HG03520 (cell line): ENCODE data around the gene EFHC2.

Experiments
- ATAC-seq: cut with Tn5 transposase; IDR thresholded peaks from one replicate; pipeline ENCODE4 v1.9.1; 2021; ENCODE audit warnings: mild to moderate bottlenecking, moderate library complexity; ENCODE audit not compliant: unreplicated experiment

Gene EFHC2, protein sequence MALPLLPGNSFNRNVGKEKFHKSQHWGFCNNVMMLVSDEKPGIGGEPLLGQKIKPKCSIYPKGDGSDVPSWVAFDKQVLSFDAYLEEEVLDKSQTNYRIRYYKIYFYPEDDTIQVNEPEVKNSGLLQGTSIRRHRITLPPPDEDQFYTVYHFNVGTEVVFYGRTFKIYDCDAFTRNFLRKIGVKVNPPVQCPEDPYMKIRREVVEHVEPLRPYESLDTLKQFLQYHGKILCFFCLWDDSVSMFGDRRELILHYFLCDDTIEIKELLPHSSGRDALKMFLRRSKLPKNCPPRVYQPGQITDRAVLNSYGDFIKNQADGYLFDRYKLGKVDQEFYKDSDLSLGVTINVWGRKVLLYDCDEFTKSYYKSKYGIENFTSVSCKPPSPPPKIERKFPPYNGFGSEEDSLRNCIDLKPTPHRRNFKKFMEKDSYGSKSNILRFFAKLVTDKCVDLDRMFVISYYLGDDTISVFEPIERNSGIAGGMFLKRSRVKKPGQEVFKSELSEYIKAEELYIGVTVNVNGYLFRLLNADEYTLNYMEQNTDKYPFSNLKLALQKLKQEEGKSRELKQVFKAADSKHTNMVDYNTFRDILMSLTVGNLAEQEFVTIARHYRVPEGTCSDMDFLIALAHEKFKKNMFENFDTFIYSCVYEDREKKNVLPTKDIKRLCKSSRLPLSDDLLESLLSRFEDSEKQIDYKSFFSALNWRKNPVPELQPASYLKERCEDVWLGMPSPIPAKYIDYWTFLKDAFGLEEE

DNA sequence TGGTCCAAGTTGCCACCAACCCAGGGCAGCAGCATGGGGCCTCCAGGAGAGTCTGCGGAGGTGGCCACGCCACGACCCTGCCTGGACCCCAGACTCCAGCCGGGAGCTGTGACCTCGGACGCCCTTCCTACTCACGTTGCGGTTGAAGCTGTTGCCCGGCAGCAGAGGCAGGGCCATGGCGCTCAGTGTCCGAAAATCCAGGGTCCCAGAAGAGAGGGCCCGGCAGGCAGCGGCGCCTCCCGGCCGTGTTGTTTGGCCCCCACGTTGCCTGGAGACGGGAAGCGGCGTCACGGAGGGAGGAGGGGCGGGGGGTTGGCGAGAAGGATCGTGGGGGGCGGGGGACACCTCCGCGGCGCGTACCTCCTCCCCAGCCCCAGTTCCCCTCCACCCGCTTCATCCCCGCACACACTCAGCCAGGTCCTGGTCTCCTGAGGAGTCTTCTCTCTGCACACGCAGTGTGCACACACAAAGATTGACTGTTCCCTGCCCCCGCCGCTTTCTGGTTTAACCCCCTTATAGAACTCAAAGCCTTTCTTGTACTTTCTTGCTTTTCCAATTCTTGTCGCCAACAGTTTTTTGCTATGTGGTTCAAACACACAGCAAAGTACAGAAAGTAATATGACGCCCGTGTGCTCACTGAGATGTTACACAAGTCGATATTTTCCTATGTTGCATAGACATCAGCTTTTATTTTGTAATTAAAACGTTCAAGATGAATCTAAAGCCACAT is at the start of gene EFHC2:
EFHC2 (minus strand) TSS at position 261 of the 730 bp plus-strand sequence; CDS start at position 177, 84 bp downstream.
- no peak for ATAC-seq

DNA sequence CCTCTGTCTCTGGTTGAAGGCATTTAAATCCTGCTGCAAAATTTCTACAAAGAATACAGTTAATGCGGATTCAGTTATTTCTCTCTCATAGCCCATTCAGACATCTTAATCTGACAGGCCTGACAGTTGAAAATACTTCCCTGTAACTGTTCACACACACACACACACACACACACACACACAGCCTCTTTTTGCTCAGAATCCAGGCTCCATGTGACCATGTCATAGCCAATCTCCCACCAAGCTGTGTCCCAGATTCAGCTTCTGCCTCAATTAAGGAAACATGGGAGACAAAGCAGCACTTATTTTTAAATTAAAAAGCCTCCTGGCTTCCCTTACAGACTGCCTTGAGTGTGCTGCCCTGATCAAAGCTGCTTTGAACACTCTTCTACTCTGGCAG is 49.3 kb upstream of the EFHC2 start:
- no peak for ATAC-seq

DNA sequence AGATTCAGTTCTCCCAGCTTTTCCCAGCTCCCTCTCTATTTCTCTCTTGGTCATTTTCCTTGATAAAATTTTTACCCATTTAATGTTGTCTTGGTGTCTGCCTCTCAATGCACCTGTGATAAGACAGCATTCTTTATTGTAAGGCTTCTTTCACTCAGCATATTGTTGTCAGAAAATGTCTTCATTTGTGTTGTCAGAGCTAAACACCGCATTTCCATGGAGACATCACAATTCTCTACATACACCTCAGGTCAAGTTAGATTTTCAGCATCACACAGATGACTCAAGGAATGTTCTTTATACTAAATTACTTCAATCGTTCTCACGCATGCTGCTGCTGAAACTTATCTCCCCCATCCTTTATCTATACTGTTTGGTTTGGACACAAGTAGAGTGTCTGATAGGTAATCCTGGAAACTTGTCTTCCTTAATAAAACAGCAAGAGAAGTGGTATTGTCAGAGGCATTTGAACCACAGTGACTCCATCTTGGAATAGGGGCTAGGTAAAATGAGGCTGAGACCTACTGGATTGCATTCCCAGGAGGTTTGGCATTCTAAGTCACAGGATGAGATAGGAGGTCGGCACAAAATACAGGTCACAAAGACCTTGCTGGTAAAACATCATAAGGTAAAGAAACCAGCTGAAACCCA is 41.3 kb upstream of the EFHC2 start:
- no peak for ATAC-seq

DNA sequence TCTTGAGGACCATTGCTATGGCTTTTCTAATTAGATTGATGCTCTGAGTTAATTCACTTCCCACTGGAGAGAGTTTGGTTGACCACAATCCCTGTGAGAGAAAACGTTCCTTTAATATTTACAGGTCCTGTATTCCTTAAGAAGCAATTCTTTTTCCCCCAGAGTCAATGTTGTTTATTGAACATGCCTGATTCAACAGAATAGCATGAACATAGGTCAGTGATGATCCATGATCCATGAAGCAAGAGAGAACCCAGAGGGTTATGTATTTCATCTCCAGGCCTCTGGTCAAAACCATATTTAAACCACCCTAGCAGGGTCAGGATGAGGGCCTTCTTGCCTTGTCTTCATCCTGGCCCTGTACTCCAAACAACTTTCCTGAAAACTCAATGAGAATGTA is 39.4 kb upstream of the EFHC2 start:
- no peak for ATAC-seq

DNA sequence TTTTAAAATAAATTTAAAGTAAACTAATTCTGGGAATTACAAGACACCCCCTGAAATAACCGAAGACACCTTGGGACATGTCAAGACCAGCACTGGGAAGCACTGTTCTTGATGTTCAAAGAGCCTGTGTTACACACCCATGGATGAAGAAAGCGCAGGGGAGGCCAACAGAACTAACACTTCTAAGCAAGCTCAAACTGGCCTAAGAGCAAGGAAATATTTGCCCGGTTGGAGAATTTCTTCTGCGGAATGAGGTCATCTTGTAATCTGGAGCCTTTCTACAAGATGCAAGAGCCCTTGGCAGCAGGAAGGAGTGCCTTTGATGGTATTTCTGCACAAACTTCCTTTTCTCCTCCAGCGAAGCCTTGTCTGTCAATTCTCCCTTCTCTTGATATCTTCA is 9.3 kb upstream of the EFHC2 start:
- no peak for ATAC-seq

DNA sequence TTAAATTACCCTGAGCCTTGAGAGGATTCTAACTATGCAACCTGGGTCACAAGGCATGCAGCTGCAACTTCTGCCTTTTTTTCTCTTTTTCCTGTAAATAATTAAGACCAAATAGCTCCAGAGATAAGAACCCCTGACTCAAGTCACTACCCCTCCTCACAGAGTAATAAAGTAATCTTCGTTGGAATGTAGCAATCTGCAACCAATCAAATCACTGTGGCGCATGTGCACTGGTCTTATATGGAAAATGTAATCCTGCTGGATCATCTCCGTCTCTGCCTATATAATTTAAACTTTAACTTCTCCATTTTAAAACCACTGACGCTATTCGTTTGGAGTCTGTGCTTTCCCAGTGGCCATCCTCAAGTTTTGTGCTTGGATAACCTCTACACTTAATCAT is 6.1 kb upstream of the EFHC2 start:
- no peak for ATAC-seq

DNA sequence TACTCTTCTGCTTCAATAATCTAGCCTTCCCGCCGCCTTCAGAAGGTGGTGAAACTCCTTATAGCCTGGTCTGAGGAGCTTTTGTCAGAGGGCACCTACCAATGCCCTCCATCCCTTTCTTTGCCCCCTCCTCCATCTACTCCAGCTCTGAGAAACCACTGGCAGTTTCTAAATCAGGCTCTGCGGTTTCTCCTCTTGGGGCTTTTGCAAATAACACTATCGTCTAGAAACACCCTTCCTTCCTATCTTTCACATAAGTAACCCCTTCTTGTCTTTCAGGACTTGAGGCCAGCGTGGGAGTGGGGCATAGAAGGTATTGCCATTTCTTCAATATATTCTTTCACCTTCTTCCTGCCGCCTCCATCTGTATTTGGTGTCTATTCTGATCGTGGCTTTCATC is 1.2 kb upstream of the EFHC2 start:
- ATAC-seq: no peak

DNA sequence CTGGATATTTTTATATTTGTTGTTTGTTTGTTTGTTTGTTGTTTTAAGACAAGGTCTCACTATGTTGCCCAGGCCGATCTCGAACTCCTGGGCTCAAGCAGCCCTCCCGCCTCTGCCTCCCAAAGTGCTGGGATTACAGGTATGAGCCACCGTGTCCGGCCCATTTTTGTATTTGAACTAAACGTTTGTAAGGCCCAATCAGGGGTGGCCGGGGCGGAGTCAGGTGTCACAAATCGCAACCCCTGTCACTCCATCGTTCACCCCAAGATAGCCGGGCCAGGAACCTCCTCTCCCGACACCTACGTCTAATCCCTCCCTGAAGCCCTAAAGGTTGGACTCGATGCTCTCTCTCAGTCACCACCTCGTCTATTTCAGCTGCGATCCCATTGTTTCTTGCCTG is 722 bp upstream of the EFHC2 start:
- no peak for ATAC-seq

DNA sequence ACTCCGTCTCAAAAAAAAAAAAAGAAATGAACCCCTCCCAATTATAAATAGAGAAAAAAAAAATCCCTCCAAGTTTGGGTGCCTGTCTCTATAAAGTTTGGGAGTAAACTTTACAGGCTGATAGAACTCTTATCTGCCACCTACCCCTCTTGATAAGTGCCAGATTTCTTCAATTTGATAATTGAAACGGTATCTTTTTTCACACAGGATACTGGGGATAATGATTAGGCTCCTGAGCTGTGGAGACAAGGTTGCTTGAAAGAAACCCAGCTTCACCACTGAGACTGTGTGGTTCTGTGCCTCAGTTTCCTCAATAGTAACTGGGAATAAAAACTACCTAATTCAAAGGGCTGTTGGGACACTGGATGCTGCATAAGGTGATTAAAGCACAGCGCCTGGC is 606 bp downstream of the EFHC2 start:
- ATAC-seq: no peak

DNA sequence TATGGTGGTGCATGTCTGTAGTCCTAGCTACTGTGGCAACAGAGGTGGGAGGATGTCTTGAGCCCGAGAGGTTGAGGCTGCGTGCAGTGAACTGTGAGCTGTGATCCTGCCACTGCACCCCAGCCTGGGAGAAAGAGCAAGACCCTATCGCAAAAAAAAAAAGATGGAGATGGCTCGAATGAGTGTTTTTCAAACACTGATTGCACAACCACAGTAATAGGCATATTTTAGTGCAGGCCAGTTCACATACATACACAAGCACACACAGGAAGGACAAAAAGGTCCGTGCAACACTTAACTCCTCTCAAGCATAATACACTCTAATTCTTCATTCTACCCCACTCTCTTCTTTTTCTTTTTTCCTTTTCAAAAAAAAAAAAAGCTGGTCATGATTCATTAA is 5.1 kb downstream of the EFHC2 start:
- ATAC-seq: no peak

DNA sequence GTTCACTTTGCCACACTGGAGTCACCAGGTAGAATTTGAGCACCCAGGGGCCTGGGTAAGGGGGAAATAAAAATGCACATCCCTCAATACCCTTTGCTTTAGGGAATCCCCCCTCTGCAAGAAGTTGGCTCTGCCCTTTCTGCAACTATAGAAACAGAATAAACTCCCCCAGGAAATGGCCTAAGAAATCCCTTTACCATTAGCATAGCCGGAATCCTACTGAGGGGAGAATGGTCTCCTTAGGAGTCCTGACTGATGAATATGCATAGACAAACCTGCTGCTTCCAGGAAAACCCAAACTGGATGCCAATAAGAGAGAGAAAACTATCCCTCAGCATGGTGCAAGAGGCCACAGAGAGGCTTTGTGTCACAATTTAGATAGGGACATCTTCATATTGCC is 11.0 kb downstream of the EFHC2 start:
- ATAC-seq: no peak

DNA sequence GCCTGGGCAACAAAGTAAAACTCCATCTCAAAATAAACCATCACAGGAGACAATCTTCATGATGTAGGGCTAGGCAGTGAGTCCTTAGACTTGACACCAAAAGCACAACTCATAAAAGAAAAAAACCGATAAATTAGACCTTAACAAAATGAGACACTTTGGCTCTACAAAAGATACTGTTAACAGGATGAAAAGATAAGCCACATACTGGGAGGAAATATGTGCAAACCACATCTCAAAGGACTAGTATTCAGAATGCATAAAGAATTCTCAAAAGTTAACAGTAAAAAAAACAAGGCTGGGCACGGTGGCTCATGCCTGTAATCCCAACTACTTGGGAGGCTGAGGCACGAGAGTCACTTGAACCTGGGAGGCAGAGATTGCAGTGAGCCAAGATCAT is 13.2 kb downstream of the EFHC2 start:
- ATAC-seq: no peak

DNA sequence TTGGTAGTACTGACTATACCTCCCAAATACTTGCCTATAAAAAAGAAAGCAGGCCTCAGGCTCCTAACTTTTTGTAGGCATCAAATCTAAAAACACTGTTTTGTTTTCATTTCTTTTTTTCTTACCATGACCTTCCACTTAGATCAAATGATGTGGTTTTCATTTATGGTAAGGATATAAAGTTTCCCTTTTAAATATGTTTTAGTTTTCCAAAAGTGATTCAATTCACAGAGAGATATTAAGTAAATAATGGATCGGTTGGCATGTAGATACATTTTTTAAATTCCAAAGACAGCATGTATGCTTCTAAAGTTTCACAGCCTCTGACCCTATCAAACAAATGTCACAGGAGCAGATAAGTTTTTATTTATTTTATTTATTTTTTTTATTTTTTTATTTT is 23.9 kb downstream of the EFHC2 start:
- ATAC-seq: no peak

DNA sequence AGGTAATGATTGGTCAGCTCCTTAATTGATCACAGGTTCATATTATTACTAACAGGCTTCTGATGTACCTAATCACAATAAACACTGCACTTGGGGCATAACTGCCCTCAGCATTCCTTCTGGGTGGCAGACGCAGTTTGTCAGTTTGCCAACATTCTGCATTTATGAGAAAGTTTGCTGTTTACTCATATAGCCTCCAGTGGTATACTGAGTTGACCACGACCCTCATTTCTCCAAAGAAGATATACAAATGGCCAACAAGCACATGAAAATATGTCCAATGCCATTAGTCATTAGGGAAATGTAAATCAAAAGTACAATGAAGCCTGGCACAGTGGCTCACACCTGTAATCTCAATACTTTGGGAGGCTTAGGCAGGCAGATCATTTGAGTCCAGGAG is 26.3 kb downstream of the EFHC2 start:
- ATAC-seq: no peak

DNA sequence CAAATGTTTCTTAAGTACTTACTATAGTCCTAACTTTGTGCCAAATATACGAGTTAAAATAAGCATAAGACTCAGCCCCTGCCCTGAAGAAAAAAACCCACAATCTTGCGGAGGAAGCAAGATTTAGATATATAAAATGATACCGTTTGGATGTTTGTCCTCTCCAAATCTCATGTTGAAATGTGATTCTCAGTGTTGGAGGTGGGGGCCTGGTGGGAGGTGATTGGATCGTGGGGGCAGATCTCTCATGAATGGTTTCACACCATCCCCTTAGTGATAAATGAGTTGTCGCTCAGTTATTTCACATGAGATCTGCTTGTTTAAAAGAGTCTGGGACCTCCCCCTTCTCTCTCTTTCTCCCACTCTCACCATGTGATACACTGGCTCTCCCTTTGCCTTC is 28.7 kb downstream of the EFHC2 start:
- ATAC-seq: no peak

DNA sequence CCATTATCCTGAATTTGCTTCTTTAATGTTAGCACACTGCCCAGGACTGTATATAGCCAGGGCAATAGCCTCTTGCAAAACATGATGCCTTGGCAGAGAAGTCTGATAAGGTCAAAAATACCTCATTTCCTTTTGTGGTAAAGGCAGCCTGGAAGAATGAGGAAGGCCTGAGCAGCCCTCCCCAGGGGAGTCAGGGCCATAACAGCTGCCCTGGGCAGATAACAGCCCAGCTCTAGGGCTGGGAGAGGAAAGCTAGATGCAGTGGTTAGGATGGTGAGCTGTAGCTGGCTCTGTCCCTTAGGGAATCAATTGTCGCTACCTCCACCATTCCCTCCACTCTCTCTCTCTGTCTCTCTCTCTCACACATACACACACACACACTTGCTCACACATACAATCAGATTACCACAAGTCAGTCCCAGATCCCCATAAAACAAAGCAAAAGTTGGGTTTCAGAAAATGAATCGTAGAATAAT is 29.2 kb downstream of the EFHC2 start:
- ATAC-seq: no peak

DNA sequence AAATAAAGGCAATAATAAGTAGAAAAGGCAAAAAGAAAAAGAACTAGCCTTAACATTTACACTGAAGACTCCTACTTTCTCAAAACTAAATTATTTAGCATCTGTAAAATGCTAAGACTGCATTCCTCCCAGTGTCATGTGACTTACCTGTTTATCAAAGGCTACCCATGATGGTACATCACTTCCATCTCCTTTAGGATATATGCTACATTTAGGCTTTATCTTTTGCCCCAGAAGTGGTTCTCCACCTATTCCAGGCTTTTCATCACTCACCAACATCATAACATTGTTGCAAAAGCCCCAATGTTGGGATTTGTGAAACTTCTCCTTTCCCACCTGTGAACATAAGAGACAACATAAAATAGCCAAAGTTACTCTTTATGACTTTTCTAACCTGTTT is 31.1 kb downstream of the EFHC2 start:
- ATAC-seq: no peak

DNA sequence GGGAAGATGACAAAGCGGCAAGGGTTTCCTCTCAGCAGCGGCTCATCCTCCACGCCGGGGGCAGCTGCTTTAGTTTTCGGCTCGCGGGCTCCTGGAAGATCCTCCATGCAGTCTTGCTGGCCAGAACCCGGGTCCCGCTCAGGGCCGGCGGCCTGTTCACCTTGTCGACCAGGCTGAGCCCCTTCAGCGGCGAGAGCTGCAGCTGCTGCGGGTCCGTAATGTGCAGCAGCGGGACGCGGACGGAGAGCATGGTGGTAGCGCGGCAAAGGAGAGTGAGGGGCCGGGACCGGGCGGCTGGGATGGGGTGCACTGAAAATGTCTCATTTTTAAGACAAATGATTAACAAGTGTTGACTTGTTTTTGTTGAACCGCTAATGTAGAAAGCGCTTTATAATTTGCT is 33.2 kb downstream of the EFHC2 start:
- no peak for ATAC-seq

DNA sequence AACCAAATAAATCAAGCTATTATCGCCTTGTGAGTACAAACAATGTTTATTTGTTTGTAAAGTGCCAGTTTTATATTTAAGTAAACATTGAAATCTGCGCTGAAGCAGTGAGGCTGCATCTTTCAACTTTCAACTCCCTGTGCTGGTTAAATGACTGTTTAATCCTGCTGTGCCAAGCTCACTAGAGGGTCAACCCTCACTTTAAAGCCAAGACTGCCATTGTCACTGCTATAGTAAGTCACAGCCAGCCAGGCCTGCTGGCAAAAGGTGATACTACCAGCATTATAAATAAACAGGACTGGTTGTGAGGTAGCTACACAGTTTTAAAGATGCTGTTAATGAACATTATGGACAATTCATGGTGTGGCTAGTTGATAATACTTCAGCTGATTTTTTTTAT is 34.6 kb downstream of the EFHC2 start:
- no peak for ATAC-seq

DNA sequence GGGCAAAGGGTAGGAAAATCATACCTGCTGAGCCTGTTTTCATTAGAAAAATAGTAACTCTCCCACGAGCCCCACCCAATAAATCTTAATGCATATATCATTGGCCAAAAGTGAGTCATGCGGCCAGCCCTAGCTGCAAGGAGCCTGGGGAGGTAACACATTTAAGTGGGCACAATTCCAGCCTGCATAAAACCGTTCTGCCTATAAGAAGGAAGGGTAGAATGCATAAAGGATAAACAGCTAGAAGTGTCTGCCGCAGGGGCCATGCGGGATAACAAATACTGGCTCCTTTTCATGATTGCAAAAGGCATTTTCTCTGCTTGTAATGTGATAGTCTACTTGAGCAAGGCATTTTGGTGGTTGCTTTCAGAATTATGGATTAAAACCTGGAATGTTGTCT is 37.1 kb downstream of the EFHC2 start:
- ATAC-seq: no peak

DNA sequence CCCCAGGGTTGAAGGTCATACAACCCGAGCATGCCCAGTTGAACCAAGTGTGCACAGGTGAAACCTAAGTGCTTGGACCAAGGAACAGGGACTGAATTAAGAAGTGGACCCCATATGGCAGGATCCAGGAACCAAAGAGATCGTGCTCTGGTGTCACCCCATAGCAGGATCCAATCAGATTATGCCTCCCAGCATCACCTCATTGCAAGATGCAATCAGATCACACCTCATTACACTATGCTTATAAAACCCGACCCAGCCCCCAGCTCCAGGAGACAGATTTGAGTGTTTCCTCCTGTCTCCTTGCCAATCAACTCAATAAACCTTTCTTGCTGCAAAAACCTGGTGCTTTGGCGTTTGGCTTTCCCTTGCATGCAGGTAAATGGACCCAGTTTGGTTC is 37.6 kb downstream of the EFHC2 start:
- ATAC-seq: no peak
